Measurements from ENCODE around the gene TECR.
"Not testable (repeated sequence)": the region's sequence is repeated elsewhere in the genome, so short reads cannot be mapped to it uniquely, and the experiment has no call there.

Gene TECR

GRCh38 chr19:14599548-14600147 lies 70.3 kb downstream of the TECR start:
- no peak for FAIRE-seq

GRCh38 chr19:14603990-14604387 lies 74.6 kb downstream of the TECR start:
- FAIRE-seq = no peak

- FAIRE-seq = no peak
Measured at GRCh38 chr19:14606627-14607026, 77.2 kb downstream of the TECR start.

GRCh38 chr19:14611051-14611450 lies 81.7 kb downstream of the TECR start:
- FAIRE-seq = no peak

GRCh38 chr19:14612242-14612641 lies 82.8 kb downstream of the TECR start:
- FAIRE-seq = not testable (repeated sequence)

GRCh38 chr19:14612657-14613056 lies 83.3 kb downstream of the TECR start:
- FAIRE-seq = no peak

- not testable (repeated sequence) for FAIRE-seq
Measured at GRCh38 chr19:14613399-14614098, 84.2 kb downstream of the TECR start.

GRCh38 chr19:14614099-14614412 lies 84.7 kb downstream of the TECR start:
- FAIRE-seq = no peak

All from G401.6 (cell line).